Gastrocnemius medialis (tissue), 4 donors: Measurements from ENCODE around the gene AXL.

Experiments
- POLR2A ChIP-seq, 2 donors: fragments of 450-650 bp; IDR thresholded peaks; one replicate each; pipeline ENCODE4 v1.6.1; 2017; ENCODE audit warnings: antibody characterized with exemption in 2 of 2, mild to moderate bottlenecking in 2 of 2, moderate library complexity in 2 of 2
- TF ChIP-seq, protein P1 (sequence below), 5 experiments: fragments of 450-650 bp in 3 of 5; fragments of 200-600 bp in 2 of 5; sonication (generic) in 2 of 5; IDR thresholded peaks in 4 of 5; conservative IDR thresholded peaks in 1 of 5; 1 replicate in 4 of 5; 2 replicates in 1 of 5; pipeline ENCODE4 v1.5.1; 2016 to 2019; ENCODE audit warnings: antibody characterized with exemption in 5 of 5, mild to moderate bottlenecking in 3 of 5, moderate library complexity in 3 of 5

DNA sequence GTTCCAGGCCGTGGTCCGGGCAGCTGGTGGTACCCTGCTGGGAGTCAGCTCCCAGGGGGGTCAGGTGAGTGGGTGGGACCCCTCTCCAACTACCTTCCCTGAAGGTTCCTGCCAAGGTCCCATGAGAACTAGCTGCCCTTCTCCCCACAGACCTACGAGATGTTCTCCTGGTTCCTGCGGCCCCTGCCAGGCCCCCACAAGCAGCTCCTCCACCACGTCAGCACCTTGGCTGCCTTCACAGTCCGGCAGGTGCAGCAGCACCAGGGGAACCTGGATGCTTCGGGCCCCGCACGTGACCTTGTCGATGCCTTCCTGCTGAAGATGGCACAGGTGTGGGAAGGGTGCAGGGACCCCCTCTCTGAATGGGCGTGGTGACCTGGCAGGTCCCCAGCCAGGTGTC is 20.5 kb upstream of the AXL start:
- TF ChIP-seq, protein P1, sequence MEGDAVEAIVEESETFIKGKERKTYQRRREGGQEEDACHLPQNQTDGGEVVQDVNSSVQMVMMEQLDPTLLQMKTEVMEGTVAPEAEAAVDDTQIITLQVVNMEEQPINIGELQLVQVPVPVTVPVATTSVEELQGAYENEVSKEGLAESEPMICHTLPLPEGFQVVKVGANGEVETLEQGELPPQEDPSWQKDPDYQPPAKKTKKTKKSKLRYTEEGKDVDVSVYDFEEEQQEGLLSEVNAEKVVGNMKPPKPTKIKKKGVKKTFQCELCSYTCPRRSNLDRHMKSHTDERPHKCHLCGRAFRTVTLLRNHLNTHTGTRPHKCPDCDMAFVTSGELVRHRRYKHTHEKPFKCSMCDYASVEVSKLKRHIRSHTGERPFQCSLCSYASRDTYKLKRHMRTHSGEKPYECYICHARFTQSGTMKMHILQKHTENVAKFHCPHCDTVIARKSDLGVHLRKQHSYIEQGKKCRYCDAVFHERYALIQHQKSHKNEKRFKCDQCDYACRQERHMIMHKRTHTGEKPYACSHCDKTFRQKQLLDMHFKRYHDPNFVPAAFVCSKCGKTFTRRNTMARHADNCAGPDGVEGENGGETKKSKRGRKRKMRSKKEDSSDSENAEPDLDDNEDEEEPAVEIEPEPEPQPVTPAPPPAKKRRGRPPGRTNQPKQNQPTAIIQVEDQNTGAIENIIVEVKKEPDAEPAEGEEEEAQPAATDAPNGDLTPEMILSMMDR (IDR thresholded peaks at IDR 0.05 in 4 of 5, conservative IDR thresholded peaks at IDR 0.05 in 1 of 5): no peak
- TF ChIP-seq POLR2A (IDR thresholded peaks at IDR 0.05): no peak
